Measurements from ENCODE around the gene TAS2R60.

GRCh38 chr7:143410521-143411004 is 32.7 kb upstream of the TAS2R60 start:
- TF ChIP-seq CTCF (conservative IDR thresholded peaks at IDR 0.05; ENCODE audit: low read depth in 2 of 2) = no peak
- TF ChIP-seq EZH2phosphoT487 (IDR thresholded peaks at IDR 0.05; ENCODE audit: unreplicated experiment) = no peak
- no peak for TF ChIP-seq ZNF114 (CRISPR knock-in tag; IDR thresholded peaks at IDR 0.05)
- TF ChIP-seq EZH2 (IDR thresholded peaks at IDR 0.05; ENCODE audit: low read depth, unreplicated experiment) = no peak
- TF ChIP-seq POLR2AphosphoS5 (IDR thresholded peaks at IDR 0.05; ENCODE audit: low read depth) = peak; percentile 61
- no peak for TF ChIP-seq JUNB (IDR thresholded peaks at IDR 0.05; ENCODE audit: unreplicated experiment)
- no peak for TF ChIP-seq REST (IDR thresholded peaks at IDR 0.05; ENCODE audit: unreplicated experiment)
- TF ChIP-seq ZNF462 (CRISPR knock-in tag; IDR thresholded peaks at IDR 0.05) = no peak
